HuH-7 (cell line): ENCODE data around the gene VPS41.
"Not testable (repeated sequence)": the region's sequence is repeated elsewhere in the genome, so short reads cannot be mapped to it uniquely, and the experiment has no call there.

Experiments
- DNase-seq: peaks from one replicate; pipeline ENCODE4 v3.0.0; 2011; ENCODE audit warnings: low spot score

The VPS41 gene

DNA sequence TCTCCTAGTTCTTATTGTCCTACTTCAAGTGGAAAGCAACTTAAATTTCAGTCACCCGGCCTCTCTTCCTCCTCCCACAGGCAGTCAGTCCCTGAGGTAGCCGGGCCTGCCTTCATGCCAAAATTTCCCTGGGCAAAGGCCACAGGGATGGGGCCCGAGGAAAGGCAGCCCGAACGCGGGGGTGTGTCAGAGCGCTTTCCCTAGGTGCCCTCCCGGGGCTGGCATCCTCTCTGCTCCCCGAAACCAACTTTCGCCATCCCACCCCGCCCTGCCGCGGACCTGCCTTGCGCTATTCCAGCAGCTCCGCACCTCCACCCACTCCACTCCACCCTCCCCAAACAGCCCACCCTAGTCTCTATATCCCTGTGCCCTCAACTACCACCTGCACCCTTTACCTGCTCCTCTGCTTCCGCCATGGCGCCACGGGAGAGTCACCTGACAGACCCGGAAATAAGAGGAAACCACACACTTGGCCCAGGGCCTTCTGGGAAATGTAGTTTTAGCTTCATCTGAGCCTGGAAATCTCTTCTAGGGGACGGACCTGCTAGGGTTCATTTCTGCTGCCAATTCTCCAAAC, at the start of gene VPS41:
Gene VPS41 (minus strand): TSS at position 433 of the 577 bp plus-strand sequence. CDS start 17 bp downstream, at position 416.
- DNase-seq: peak; percentile 81

DNA sequence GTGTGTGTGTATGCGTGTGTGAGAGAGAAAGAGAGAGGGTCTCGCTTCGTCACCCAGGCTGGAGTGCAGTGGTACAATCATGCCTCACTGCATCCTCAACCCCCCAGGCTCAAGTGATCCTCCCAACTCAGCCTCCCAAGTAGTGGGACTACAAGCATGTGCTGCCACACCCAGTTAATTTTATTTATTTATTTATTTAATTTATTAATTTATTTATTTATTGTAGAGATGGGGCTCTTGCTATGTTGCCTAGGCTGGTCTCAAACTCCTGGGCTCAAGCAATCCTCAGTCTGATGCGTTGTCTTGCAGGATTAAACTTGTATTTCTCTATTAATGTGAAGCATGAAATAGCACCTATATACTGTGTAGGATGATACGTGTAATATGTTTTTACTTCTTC, 46.9 kb upstream of the VPS41 start:
- DNase-seq: no peak

DNA sequence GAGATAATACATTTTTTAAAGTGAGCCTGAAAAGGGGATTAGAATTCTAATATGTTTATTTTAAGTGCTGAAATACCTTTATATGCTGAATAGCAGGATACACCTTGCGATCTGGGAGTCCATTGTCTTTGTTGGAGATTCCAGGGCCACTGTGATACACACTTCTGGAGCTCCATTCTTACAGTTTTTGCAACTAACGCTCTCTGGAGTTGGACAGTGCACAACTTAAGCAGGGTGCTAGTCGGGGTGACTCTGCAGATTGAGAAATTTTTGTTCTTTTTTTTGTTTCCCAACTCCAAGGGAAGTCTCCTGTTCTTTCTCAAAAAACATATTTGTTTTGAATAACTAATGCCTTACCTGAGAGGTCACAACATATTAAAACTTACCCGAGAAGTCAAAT, 45.0 kb upstream of the VPS41 start:
- DNase-seq: no peak

DNA sequence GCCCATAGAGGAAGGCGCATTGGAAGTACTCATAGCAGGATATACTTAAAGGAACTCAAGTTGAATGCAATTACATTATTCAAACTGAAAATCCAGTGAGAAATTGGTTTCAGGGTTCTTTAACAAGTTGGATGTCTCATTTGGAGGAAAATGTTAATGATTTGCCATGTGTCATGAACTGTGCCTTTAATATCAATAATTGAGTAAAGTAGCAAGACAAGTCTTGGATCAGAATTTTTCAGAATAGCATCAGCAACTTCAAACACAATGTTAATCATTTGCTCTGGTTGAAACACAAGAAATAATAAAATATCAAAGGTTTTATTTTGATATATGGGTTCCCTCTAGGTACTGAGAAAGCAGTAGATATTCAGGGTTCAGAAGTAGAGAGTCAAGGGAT, 44.2 kb upstream of the VPS41 start:
- DNase-seq: no peak

DNA sequence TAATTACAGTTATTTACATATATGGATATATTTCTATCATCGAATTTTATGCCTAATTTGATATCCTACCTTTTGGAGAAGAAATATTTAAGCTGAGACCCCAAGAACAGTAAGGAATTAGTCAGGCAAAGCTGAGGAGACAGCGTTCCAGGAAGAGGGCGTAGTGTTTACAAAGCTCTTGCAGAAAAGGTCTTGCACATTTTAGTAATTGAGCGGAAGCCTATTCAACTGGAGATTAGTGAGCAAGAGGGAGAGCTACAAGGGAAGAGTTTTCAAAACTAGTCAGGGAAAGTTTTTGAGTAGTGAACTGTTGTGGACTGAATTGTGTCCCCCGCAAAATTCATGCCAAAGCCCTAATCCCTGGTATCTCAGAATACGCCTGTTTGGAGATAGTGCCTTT, 42.2 kb upstream of the VPS41 start:
- DNase-seq: no peak

DNA sequence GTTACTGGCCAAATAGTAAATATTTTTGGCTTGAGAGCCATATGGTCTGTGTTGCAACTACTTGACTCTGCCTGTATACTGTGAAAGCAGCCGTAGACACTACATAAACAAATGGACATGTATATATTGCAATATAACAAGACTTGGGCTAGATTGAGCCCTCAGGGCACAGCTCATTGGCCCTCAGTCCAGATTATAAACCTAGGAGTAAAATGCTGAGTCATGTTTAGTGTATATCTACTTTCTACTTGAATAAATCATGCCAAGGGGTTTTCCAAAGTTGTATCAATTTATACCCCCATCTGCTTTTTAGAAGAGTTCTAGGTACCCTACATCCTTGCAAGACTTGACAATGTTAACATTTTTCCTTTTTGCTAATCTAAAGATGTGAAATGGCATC, 41.3 kb upstream of the VPS41 start:
- DNase-seq: no peak

DNA sequence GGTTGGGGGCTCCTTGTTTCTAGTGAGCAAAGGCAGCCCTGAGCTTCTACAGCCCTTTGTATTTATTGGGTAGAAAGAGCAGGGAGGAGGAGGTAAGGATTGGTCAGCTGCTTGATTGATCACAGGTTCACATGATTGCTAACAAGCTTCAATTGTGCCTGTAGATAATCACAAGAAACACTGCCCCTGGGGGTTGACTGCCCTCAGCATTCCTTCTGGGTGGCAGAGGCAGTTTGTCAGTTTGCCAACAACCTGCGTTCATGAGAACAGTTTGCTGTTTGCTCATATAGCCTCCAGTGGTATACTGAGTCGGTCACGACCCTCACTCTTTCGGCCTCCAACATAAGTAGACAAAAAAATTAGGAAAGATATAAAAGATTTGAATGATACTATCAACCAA, 38.5 kb upstream of the VPS41 start:
- DNase-seq: not testable (repeated sequence)

DNA sequence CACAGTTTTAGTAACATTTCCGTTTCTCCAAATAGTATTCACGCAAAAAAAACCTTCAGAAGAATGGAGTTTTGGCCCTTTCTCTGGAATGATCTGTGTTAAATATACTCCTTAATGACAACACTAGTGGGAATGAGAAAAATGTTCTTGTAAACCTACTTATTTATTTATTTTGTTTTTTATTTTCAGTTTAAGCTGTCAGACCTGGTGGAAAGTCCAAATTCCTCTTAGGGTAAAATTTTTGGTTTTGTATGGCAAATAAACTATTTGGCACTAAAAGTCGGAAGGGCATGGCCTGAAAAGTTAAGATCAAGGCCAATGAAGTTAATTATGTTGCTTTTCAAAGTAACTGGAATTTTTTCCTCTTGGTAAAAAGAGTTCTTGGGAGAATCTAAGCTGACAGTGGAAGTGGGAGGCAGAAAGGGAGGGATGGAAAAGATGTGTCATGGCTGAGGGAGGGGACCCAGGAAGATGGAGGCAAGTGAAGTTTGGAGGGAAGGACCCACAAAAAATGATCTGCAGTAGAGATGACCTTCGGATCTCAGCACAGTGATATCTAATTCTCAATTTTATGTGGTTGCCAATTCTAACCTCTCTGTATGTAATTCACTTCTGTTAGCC, 33.5 kb upstream of the VPS41 start:
- no peak for DNase-seq

DNA sequence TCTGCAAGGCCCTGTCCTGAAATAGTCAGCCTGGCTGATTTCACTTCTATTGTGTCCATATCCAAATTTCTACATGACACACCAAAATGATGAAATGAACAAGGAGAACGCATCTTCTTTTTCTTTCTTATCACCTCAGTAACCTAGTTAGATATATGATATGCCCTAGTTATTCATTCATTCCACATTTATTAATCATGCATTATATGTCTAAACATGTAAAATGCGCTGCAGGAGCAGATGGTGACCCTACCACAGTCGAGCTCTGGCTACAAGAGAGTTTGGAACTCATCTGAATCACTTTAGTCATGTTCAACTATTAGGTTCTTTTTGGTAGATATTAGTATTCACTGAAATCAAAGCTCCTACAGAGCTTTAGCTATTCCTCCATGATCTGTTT, 31.8 kb upstream of the VPS41 start:
- no peak for DNase-seq

DNA sequence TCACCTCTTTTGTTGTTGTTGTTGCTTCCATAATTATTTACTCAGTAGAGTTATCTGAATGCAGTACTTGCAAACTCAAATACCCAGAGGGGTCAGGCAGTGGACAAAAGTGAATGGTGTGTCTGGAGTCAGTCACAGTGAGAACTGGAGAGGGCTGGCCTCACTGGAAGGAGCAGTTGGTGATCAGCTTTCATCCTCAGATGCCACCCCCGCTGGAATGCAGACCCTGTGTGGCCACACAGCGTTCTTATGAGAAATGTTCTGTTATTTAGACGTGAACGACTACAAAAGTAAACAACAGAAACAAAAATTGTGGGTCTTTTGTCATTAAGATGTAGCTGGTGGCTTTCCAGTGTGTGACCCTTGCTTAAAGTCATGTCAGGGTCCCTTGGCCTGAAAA, 29.6 kb upstream of the VPS41 start:
- no peak for DNase-seq

DNA sequence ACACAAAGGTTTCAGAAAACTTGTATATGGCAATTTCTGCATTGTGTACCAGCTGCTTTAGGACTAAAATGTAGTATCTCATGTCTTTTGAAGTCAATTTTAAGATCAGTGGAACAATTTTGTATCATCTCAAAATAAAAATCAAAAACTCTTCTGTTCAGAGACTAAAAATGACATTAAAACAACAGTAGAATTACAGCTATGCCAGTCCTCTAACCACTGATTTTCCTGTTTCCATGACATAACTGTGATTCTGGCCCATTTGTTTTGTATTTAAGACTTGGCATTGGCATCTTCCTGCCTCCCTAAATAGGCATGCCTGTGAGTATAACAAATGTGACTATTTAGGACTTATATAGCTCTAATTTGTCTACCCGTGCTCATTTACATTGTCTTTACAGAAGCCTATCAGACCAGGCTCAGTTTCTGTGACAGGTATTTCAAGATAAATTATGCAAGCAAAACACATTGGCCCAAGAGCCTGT, 29.1 kb upstream of the VPS41 start:
- DNase-seq: no peak

DNA sequence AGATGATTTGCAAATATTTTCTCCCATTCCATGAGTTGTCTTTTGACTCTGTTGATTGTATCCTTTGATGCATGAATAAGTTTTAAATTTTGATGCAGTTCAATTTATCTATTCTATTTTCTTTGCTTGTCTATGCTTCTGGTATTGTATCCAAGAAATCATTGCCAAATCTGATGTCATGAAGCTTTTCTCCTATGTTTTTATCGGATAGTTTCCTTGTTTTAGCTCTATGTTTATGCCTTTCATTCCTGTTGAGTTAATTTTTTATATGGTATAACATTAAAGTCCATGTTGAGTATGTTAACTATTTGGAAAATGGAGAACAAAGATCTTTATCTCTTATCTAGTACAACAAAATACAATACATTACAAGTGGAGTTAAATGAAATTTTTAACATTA, 27.6 kb upstream of the VPS41 start:
- DNase-seq: no peak

DNA sequence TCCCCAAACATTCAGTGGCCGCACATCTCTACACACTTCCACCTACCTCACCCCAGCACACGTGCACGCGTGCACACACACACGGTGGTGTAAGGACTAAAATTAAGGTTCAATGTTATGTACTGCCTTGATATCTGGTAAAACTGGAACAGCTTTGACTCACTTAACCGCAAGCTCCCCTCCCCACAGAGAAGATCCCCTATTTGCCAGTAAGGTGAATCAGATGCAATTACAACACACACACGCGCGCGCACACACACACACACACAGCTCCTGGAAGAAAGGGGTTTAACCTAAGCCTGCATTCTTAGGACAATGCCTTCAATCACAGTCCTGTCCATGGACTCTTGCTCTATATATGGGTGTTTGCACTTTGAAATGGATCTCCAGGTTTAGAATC, 25.5 kb upstream of the VPS41 start:
- DNase-seq: no peak

DNA sequence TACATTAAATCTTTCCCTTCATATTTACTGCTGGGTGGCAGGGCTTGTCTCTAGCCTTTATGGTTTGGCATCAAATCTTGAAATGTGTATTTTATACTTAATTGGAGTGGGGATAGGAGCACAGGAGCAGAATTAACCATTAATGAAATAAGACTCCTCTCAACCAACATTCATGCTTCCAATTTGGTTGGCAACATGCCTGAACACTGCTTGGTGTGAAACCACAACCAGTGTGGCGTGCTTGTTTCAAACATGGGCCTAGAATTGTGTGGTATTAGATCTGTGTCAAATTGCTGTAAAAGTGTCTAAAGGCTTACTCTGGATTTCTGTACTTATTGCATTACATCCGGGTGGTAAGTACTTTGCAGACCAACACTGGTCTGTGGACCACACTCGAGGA, 25.1 kb upstream of the VPS41 start:
- DNase-seq: no peak

DNA sequence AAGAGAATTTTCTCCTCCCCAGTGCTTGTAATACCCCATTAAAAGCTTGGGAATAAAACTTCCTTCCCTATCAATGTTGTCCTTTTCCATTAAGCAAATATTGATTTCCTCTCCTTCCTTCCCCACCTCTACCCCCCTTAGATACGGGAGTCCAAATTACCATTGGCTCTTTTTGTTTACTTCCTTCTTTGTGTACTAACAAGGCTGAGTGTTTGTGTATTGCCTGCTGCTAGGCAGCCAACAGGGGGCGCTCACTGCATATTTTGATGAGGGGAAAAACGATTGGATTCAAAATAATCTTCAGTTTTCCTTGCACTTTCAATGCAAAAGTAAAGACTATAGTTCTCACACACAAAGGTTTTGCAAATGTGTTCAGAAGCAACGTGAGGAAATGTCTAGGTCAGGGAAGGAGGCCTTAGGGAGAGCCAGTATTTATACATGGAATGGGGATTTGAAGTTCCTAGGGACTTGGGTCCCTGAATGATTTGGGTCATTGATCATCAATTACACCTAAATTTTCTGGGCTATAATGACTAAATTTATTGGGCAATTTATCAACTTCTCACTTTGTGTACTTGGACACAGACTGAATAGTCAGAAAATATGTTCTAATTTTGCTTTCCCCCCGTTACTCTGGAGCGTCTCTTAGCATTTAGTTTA, 23.6 kb upstream of the VPS41 start:
- DNase-seq: peak; percentile 32

DNA sequence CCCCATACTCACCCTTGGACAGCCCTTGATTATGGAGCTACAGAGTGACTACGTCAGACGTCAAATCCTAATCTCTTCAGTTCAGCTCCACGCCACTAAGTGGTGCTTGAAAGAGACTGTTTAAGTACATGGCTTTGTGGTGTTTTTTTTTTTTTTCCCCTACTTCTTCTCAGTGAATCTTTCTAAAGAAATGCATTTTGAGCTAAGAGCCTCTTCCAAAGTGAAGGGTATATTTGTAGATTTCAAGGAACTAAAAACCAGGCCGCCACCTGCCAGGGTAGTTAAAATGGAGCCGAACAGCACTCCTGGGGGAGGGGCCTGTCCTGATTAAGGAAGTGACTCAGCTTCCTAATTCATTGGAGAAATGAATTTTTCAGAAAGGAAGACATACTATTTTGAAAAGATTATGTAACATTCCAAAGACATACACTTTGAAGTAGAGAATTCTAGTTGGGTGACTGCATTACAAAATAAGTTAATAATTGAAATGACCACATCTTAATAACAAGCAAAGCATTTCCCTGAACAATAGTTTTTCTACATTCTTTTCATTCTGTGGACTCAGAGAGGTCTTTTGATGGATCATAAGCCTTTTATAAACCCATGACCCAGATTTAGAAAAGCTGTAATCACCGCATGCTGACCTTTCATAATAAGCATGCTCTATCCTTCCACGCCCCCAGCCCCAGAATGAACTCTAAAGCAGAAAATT, 20.6 kb upstream of the VPS41 start:
- no peak for DNase-seq

DNA sequence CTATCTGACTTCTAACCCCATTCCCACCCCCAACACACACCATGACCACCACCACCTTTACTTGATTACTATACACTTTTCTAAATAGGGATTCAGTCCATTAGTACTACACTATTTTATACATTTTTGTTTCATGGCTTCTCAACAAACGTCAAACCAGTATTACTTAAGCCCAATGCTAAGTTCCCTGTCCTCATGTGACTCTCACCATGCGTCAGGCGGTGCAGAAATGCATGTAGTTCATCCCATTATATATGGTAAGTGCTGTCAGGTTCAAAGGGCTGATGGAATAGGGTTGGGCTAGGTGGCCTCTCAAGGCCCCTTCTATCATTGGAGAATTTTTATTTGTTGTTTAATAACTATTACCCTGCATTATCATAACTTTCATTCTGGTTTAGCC, 19.5 kb upstream of the VPS41 start:
- DNase-seq: no peak

DNA sequence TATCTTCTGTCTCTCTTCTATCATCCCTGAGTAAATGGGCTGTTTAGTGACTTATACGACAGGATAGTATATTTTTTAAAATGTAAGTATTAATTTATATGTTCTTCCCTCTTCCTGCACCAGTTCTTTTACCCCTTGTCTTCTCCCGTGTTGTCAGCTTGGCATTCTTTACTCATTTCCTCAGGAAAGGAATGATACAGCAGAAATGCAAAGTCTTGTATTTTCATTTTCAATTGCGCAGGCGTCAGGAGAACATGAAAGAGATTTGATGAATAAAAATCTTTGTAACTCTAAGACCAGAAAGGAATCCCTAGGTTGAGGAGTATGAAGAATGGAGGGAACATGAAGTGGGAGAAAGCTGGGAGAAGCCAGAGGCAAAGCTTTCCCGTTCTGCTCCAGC, 18.8 kb upstream of the VPS41 start:
- no peak for DNase-seq

DNA sequence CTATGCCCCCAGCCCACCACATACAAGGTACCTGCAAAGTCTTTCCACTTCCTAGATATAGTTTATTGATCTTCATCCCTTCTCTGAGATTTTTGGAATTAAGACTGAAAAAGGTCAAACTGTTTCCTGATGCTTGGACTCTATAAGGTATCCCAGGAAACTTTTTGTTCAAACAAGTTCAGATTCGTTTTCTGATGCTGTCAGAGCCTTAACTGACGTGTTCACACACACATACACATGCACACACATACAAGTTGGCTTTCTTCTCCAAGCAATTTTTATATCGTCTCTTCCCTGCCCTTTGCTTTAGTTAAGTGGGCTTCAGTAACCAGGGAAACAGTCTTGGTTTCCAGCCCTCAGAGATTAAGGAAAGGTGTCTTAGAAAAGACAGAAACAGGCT, 11.7 kb upstream of the VPS41 start:
- no peak for DNase-seq

DNA sequence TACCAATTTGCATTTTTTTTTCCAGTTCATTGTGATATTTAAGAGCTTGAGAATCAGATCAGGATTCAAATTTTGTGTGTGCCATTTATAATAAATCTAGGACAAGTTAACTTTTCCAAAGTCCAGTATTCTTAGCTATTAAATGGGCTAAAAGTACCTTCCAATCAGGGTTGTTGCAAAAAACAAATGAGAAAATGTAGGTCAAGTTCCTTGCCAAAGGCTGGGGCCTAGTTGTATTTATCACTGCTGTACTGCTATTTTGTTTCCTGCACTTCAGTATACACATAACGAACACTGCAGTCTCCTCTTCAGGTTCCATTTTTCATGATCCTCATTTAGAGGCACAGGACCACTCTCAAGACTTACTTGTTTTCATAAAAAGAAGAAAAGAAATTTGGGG, 7.4 kb upstream of the VPS41 start:
- DNase-seq: no peak

DNA sequence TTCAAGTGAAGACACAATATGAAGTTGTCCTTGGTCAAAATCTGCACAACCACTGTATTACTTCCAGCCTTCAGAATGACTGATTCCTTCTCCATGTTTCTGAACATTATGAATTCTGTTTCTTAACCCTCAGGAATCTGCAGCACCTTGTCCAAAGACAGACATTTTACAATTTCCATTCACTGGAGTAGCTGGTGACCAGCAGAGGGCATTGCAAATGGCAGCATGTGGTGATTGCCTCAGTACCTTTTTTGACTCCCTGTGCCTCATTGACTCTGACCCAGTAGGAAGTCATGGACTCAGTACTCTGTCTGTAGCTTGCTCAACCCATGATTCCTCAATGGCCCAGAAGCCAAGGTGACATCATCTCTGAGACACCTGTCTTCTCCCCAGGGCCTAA, 879 bp upstream of the VPS41 start:
- DNase-seq: no peak

DNA sequence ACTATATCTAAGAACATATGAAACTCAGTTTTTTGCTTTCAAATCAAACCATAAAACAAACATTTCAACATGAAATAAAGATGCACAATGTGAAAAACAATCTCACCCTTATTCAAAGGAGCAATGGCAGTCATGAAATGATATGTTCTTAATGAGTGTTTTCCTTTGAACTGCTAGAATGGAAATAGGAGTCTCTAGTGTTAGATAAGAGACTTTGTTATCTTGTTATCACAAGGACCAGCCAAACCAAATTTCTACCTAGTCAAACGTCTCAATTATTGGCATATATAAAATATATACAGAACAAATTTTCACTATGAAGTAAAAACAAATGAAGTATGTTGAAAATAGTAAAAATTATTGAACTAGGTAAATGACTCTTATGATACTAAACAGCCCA, 1.2 kb downstream of the VPS41 start:
- no peak for DNase-seq

DNA sequence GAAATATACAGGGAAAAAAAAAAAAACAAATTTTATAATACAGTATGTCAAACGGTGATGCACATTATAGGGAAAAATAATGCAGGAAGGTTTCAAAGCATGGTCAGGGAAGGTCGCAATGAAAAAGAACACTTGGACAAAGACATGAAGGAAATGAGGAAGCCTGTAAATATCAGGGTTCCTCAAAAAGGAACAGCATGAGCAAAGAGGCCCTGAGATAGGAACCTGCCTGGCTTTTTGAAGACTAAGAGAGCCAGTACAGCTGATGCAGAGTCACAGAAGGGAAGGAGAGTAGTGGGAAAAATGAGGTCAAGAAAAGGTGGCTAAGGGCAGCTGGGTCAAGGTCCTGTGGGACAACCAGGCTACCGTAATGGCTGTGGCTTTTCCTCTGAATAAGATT, 1.9 kb downstream of the VPS41 start:
- DNase-seq: no peak
